GM23248 (cell line): ENCODE data around the gene RGR. TPM values are rescaled to one million over a fixed set of nuclear protein-coding genes. Genes with fewer than 3 reads are reported as not detected.

ENCODE experiments used
- DNase-seq: peaks from one replicate; pipeline ENCODE4 v3.0.0-alpha.2; 2015
- H2AFZ ChIP-seq: fragments of 200-600 bp; sonication (generic); 2 replicates; pipeline ENCODE4 v1.6.1; 2016; ENCODE audit warnings: antibody characterized with exemption
- H3F3A ChIP-seq: fragments of 200-600 bp; sonication (generic); 2 replicates; pipeline ENCODE4 v1.6.1; 2016; ENCODE audit warnings: mild to moderate bottlenecking, antibody characterized with exemption, mixed run types; ENCODE audit not compliant: insufficient read depth
- H3K27ac ChIP-seq: fragments of 200-600 bp; sonication (generic); 2 replicates; pipeline ENCODE4 v1.5.1; 2016; ENCODE audit warnings: mild to moderate bottlenecking
- H3K27me3 ChIP-seq: fragments of 200-600 bp; sonication (generic); replicated peaks from 2 replicates; pipeline ENCODE4 v1.6.1; 2016; ENCODE audit warnings: mild to moderate bottlenecking; ENCODE audit not compliant: insufficient read depth
- H3K36me3 ChIP-seq: fragments of 200-600 bp; sonication (generic); 2 replicates; pipeline ENCODE4 v1.6.1; 2016; ENCODE audit warnings: low read depth, mild to moderate bottlenecking
- H3K4me1 ChIP-seq: fragments of 200-600 bp; sonication (generic); 2 replicates; pipeline ENCODE4 v1.6.1; 2016; ENCODE audit warnings: mild to moderate bottlenecking; ENCODE audit not compliant: insufficient read depth
- H3K4me2 ChIP-seq: fragments of 200-600 bp; sonication (generic); one replicate; pipeline ENCODE4 v1.6.1; 2016; ENCODE audit warnings: mild to moderate bottlenecking; ENCODE audit not compliant: unreplicated experiment
- H3K4me3 ChIP-seq: fragments of 200-600 bp; sonication (generic); 2 replicates; pipeline ENCODE4 v1.5.1; 2016; ENCODE audit warnings: mild to moderate bottlenecking
- H3K79me2 ChIP-seq: fragments of 200-600 bp; sonication (generic); 2 replicates; pipeline ENCODE4 v1.6.1; 2016; ENCODE audit warnings: mild to moderate bottlenecking; ENCODE audit not compliant: insufficient read depth
- H3K9ac ChIP-seq: fragments of 200-600 bp; sonication (generic); 2 replicates; pipeline ENCODE4 v1.6.1; 2016; ENCODE audit warnings: mild to moderate bottlenecking
- H3K9me2 ChIP-seq: fragments of 200-600 bp; sonication (generic); 2 replicates; pipeline ENCODE4 v1.6.1; 2016; ENCODE audit warnings: mixed run types, mild to moderate bottlenecking, moderate library complexity; ENCODE audit not compliant: insufficient read depth
- H3K9me3 ChIP-seq: fragments of 200-600 bp; sonication (generic); one replicate; pipeline ENCODE4 v1.6.1; 2017; ENCODE audit warnings: low read depth
- H4K20me1 ChIP-seq: fragments of 200-600 bp; sonication (generic); 2 replicates; pipeline ENCODE4 v1.6.0; 2016; ENCODE audit not compliant: insufficient read depth
- EZH2 ChIP-seq: fragments of 200-600 bp; sonication (generic); IDR thresholded peaks from 2 replicates; pipeline ENCODE4 v1.6.1; 2018; ENCODE audit warnings: antibody characterized with exemption, mild to moderate bottlenecking; ENCODE audit not compliant: insufficient read depth, poor library complexity, severe bottlenecking
- EZH2phosphoT487 ChIP-seq: fragments of 200-600 bp; sonication (generic); IDR thresholded peaks from 2 replicates; pipeline ENCODE4 v1.6.1; 2018; ENCODE audit warnings: antibody characterized with exemption, moderate library complexity, mild to moderate bottlenecking, low read depth; ENCODE audit not compliant: insufficient read depth
- WGBS, 2 experiments: methylation state at CpG; one replicate each; pipeline ENCODE4 v1.1.6; 2015 to 2017; ENCODE audit warnings: low lambda C conversion rate in 2 of 2, low coverage in 1 of 2; ENCODE audit errors: missing lambda C conversion rate in 2 of 2; 5-methylcytosine and 5-hydroxymethylcytosine counted together
- in situ Hi-C: fragments of 300-500 bp; cut with MboI; formaldehyde crosslinking; loops from 2 replicates; pipeline ENCODE4 v1.15.0; 2020
- polyA plus RNA-seq: library from polyadenylated mRNA; unstranded; fragments of >200 nt; fragmentation: Nextera tagmentation; extraction: Ambion mirVana; gene quantifications from 2 replicates; pipeline ENCODE4 v1.2.1, GENCODE V29; 2016
- total RNA-seq: library from RNA; depleted of rRNA; stranded (reverse); fragments of >200 nt; shearing (Covaris generic); gene quantifications from 2 replicates; pipeline ENCODE4 v1.2.3, GENCODE V29; 2014

Gene RGR
- total and polyA plus RNA-seq, 2 experiments from 2014 or later, result not detected

DNA sequence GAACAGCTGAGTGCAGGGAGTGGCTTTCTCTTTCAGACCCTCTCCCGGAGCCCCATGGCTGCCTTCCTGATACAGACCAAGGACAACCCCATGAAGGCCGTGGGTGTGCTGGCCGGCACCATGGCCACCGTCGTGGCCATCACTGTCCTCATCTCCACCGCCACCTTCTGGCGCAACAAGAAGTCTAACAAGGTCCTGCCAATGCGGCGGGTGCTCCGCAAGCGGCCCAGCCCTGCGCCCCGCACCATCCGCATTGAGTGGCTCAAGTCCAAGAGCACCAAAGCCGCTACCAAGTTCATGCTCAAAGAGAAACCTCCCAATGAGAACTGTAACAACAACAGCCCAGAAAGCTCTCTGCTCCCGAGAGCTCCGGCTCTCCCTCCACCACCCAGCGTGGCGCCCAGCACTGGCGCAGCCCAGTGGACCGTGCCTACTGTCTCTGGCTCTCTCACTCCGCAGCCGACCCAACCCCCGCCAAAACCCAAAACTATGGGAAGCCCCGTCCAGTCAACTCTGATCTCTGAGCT, 30.7 kb upstream of the RGR start:
- no peaks in the 10 kb centered on the region for H3K9me3 ChIP-seq
- no peaks in the 10 kb centered on the region for H3K79me2 ChIP-seq
- H3K36me3 ChIP-seq, result no peaks in the 10 kb centered on the region
- no peak for DNase-seq
- in situ Hi-C loops, result no loop called here
- WGBS, 2 experiments, result 36 to 45% methylated on average over 21 to 25 of the region's 25 CpGs
- H3K4me3 ChIP-seq, result no peak overlapping the region
- TF ChIP-seq EZH2 (no peak), EZH2phosphoT487 (no peak)
- no peaks in the 10 kb centered on the region for H3K9me2 ChIP-seq
- no peak overlapping the region for H3K27ac ChIP-seq
- no peak overlapping the region for H3K9ac ChIP-seq
- H3K4me1 ChIP-seq, result no peaks in the 10 kb centered on the region
- H3K4me2 ChIP-seq, result no peak overlapping the region
- H3K27me3 ChIP-seq, result peaks cover 6% of the 10 kb centered on the region; the same call in 1 of the 2 replicates
- H2AFZ ChIP-seq, result no peak overlapping the region
- H4K20me1 ChIP-seq, result no peaks in the 10 kb centered on the region
- no peaks in the 10 kb centered on the region for H3F3A ChIP-seq

DNA sequence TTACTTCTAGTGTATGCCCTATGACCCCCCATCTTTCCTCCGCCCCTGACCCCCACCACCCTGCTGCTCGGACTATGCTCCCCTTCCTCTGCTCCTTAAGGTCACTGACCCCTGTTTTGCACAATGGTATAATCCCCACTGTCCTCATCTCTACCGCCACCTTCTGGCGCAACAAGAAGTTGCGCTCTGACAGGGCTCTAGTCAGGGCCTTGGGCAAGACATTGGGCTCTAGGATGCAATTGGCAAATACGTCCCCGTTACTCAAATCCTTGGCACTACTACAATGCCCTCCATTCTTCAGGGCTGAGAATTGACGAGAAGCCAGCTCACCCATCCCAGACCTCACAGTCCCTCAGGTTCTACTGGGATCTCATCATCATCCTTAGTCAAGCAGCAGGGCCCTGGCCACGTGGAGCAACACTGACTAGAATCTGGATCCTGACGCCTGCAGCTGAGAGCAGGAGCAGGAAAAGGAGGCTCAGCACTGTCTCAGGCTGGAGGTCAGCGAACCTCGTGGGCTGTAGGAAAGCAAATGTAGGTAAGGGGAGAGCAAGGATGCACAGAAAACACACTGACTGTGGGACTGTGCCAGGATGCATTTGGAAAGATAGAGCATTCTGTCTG, 30.1 kb upstream of the RGR start:
- Histone ChIP-seq H3K4me2 (no peak overlapping the region), H2AFZ (no peak overlapping the region), H3K27ac (no peak overlapping the region), H3F3A (no peaks in the 10 kb centered on the region), H3K4me1 (no peaks in the 10 kb centered on the region), H3K4me3 (no peak overlapping the region), H3K9ac (no peak overlapping the region), H3K9me2 (no peaks in the 10 kb centered on the region), H3K9me3 (no peaks in the 10 kb centered on the region), H3K27me3 (peaks cover 1% of the 10 kb centered on the region; the same call in 1 of the 2 replicates), H3K36me3 (no peaks in the 10 kb centered on the region), H4K20me1 (no peaks in the 10 kb centered on the region), H3K79me2 (no peaks in the 10 kb centered on the region)
- in situ Hi-C loops, result no loop called here
- no peak for TF ChIP-seq EZH2
- TF ChIP-seq EZH2phosphoT487, result no peak
- 36 to 40% methylated on average over 9 to 12 of the region's 12 CpGs for WGBS, 2 experiments
- peak; percentile 32 for DNase-seq

DNA sequence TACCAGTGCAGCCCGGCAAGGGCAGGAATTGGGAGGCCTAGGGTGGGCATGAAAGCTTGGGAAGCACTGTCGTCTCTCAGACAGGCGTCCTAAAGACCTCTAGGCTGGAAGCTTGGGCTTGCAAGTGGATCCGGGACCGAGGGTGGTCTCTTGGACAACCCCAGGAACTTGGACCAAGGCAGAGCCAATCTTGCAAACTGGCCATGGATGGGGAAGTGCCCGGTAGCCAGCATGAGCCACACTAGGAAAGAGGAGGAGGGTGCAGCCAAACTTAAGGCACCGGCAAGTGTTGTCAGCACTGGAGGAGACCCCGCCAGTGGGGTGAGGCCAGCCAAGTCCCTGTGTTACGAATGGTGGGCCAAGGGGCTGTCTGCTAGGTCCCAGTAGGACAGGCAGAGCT, 28.0 kb upstream of the RGR start:
- TF ChIP-seq EZH2 (no peak), EZH2phosphoT487 (no peak)
- no peak overlapping the region for H3K9ac ChIP-seq
- H3K27me3 ChIP-seq, result no peaks in the 10 kb centered on the region
- no peaks in the 10 kb centered on the region for H3K9me3 ChIP-seq
- H3K79me2 ChIP-seq, result no peaks in the 10 kb centered on the region
- no peaks in the 10 kb centered on the region for H3K4me1 ChIP-seq
- H3K36me3 ChIP-seq, result no peaks in the 10 kb centered on the region
- no peak for DNase-seq
- H3F3A ChIP-seq, result no peaks in the 10 kb centered on the region
- no peak overlapping the region for H3K4me2 ChIP-seq
- H3K4me3 ChIP-seq, result no peak overlapping the region
- in situ Hi-C loops, result no loop called here
- H3K27ac ChIP-seq, result no peak overlapping the region
- no peaks in the 10 kb centered on the region for H4K20me1 ChIP-seq
- 25 to 26% methylated on average over 9 of the region's 9 CpGs for WGBS, 2 experiments
- no peak overlapping the region for H2AFZ ChIP-seq
- no peaks in the 10 kb centered on the region for H3K9me2 ChIP-seq

DNA sequence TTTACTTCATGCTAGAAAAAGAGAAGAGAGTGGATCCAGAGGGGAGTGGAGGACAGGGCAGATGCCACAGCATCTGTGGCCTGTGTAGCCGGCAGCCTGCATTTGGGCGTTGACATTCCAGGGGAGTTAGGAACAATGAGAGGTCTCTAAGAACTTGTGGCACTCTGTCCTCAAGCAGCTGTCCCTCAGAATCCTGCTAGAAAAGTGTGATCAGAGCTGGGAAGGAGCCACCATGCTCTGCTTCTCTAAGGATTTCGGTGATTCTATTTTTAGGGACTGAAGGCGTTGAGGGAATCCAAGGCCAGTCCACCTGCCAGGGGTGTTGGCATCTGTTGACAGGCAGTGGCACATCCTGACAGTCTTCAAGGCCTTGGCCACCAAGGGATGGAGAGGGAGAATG, 27.1 kb upstream of the RGR start:
- Histone ChIP-seq H3K9me3 (no peaks in the 10 kb centered on the region), H3K4me1 (no peaks in the 10 kb centered on the region), H4K20me1 (no peaks in the 10 kb centered on the region), H2AFZ (no peak overlapping the region), H3K27ac (no peak overlapping the region), H3F3A (no peaks in the 10 kb centered on the region), H3K9me2 (no peaks in the 10 kb centered on the region), H3K9ac (no peak overlapping the region), H3K4me3 (no peak overlapping the region), H3K27me3 (no peaks in the 10 kb centered on the region), H3K36me3 (no peaks in the 10 kb centered on the region), H3K79me2 (no peaks in the 10 kb centered on the region), H3K4me2 (no peak overlapping the region)
- in situ Hi-C loops, result no loop called here
- no peak for DNase-seq
- no peak for TF ChIP-seq EZH2
- WGBS, 2 experiments, result 45 to 46% methylated on average over 4 of the region's 4 CpGs

DNA sequence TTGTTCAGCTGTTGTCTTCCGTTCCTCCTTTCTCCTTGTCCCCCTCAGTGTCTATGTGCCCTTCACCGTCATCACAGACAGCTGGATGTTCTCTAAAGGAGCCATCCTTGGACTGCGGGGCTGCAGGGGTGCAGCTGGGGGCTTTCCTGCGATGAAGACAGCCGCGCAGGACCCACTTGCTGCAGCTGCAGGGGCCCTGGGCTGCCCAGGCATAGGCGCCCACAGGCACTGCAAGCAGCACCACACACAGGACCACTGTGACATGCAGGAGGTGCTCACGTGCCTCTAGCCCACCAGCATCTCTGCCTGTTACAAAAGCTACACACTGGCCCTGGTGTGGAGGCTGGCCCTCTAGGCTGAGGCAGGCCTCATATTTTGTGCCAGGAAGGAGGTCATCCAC, 22.9 kb upstream of the RGR start:
- H4K20me1 ChIP-seq, result no peaks in the 10 kb centered on the region
- no peak for DNase-seq
- H3K79me2 ChIP-seq, result no peaks in the 10 kb centered on the region
- H3K27ac ChIP-seq, result no peak overlapping the region
- no peaks in the 10 kb centered on the region for H3K4me1 ChIP-seq
- in situ Hi-C loops, result no loop called here
- H3K4me2 ChIP-seq, result no peak overlapping the region
- H2AFZ ChIP-seq, result no peak overlapping the region
- no peaks in the 10 kb centered on the region for H3K36me3 ChIP-seq
- H3K9ac ChIP-seq, result no peak overlapping the region
- H3K9me2 ChIP-seq, result no peaks in the 10 kb centered on the region
- TF ChIP-seq EZH2 (no peak), EZH2phosphoT487 (no peak)
- no peak overlapping the region for H3K4me3 ChIP-seq
- H3K9me3 ChIP-seq, result no peaks in the 10 kb centered on the region
- no peaks in the 10 kb centered on the region for H3F3A ChIP-seq
- no peaks in the 10 kb centered on the region for H3K27me3 ChIP-seq
- WGBS, 2 experiments, result 33 to 48% methylated on average over 7 to 8 of the region's 8 CpGs
